GM19455 (cell line): Measurements from ENCODE around the gene AMOTL1.
"Not testable (repeated sequence)": the region's sequence is repeated elsewhere in the genome, so short reads cannot be mapped to it uniquely, and the experiment has no call there.

ENCODE experiments used
- ATAC-seq: cut with Tn5 transposase; IDR thresholded peaks from one replicate; pipeline ENCODE4 v1.9.1; 2021; ENCODE audit not compliant: unreplicated experiment

AMOTL1 gene

DNA sequence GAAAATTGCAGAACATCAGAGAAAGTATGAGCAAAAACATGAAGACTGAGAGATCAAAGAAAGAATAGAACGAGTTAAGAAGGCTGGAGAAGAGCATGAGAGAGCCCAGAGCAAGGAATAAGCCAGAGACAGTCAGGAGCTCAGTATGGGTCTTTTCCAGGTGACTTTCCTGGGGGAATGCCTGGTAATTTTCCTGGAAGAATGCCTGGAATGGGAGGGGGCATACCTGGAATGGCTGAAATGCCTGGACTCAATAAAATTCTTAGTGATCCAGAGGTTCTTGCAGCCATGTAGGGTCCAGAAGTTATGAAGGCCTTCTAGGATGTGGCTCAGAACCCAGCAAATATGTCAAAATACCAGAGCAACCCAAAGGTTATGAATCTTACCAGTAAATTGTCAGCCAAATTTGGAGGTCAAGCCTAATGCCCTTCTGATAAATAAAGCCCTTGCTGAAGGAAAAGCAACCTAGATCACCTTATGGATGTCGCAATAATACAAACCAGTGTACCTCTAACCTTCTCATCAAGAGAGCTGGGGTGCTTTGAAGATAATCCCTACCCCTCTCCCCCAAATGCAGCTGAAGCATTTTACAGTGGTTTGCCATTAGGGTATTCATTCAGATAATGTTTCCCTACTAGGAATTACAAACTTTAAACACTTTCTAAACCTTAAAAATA is 145.7 kb downstream of the AMOTL1 start:
- not testable (repeated sequence) for ATAC-seq

DNA sequence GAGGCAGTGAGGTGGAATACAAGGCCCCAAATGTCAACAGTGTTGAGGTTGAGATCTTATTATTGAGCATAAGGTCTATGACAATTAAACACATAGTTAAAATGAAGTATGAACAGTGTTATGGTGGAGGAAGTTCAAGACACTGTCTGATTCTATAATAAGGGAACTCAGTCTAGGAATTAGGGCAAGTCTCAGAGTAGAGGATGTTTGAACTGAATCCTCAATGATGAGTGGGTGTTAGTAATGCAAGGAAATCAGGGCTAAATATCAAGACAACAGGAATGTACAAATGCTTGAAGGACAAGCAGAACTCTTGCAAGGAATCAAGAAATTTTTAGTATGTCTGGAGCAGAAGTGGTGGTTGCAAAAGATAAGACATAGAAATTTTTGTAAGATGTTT is 152.2 kb downstream of the AMOTL1 start:
- ATAC-seq, result no peak

DNA sequence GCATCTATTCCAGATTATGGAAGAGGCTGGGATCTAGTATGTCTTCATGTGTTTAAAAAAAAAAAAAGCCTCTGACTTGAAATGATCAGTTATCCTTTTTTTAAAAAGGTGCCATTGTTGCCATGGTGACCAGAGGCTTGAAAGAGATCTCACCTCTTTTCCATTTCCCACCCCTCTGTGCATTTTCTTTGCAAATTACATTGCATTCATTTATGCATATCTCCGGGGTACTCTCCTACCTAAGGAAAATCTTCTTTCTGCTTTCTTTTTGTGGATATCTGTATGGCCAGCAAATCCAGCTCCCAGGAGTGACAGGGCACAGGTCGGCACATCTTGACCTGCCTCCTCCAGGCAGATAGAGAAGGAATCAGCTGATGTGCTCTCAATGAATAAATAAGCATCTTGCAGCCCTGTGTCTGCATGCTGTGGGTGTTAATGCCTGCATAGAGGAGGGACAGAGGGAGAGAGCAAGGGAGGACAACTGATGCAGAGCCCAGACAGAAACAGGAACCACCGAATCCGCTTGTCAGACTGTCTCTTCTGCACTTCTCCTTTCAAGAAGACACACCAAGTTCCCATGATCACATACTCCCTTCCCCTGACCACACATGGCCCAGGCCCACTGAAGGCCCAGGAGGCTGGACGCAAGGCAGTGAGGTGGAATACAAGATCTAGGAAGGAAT is 154.3 kb downstream of the AMOTL1 start:
- no peak for ATAC-seq

DNA sequence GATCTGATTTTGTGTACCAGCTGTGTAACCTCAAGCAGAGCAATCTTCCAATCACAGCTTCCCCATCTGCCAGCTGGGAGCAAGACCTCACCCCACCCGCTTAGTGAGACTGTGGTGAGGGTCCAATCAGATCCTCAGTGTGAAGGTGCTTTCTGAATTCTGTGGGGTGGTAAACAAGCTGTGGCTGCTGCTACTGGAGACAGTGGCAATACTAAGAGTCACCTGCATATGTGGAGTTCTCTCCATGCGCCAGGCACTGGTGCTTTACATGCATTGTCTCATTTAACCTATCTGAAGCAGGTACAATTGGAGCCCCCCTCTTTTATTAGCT is 154.8 kb downstream of the AMOTL1 start:
- no peak for ATAC-seq

DNA sequence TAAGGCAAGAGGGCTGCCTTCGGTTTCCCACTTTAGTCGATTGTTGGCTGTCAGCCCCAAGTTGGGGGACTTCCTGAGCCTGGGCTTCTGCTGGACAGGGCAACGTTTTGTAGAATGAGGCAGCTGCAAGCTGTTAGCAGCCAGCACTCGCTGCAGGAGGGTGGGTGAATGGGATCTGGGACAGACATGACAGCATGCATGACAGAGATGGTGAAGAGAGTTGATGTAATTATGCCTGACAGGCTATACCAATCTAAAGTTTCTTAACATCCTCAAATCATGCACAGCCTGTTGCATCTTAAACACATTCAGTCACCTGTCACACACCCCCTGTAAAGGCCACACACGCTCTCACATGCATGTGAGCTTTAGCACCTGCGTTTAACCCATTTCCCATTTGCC is 156.0 kb downstream of the AMOTL1 start:
- ATAC-seq, result no peak

DNA sequence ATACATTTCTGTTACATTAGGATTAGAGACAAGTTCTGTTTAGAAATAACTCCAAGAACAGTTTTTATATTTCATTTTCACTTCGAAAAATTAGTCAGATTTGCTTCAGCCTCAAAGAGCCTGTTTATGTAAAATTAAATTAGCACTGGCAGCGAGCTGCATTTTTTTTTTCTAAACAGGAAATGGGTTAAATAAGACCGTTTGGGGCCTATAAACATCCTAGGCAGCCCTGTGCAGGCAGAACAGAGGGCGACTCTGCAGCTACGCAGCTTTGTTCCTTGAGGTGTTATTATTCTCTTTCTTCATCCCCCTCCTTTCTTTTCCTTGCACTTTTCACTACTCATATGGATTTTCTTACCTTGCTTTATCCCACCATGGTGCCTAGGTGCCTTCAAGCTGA is 156.5 kb downstream of the AMOTL1 start:
- no peak for ATAC-seq

DNA sequence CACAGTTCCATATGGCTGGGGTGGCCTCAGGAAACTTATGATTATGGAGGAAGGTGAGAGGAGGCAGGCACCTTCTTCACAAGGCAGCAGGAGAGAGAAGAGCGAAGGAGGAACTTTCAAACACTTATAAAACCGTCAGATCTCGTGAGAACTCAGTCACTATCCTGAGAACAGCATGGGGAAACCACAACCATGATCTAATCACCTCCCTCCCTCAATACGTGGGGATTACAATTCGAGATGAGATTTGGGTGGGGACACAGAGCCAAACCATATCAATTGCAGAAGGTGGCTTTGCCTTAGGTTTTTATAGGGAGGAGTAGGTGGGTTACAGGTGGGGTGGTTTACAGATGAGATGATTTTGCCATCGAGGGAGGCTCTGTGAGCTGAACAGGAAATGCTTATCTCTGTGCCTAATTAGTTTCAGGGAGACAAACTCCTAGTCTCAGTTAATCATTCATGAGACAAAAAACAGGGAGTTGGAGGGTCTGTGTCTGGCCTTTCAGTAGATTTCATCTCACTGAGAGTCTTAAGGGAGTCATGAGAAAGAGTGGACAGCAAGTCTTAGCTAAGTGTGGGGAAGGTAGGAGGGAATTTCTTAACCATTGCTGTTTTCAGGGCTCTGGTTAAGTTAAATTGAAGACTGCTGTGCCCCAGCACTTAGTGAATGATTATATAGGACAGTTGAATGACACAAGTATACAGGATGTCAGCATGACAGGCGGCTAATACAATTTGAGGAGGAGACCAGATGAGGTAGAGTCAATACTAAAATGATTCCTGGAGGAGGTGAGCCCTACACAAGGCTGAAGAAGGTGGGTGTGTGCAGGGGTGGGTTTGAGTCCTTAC is 157.5 kb downstream of the AMOTL1 start:
- ATAC-seq, result no peak

DNA sequence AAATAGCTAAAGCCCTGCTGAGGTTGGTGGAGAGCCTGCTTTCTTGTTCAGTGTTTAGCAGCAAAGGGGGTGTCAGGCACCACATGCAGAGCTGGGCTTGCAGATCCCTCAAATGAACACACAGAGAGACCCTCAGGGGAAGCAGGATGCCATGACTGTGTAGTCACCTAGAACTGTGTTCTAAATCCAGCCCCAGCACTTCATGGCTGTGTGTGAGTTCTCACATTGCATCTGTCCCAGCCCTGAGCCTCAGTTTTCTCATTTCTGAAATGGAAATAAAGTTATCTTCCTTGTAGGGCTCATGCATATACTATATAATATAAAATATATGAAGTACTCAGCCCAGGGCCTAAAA is 158.1 kb downstream of the AMOTL1 start:
- no peak for ATAC-seq
